NCI-H82 treated with DMSO at 0.1 percent for 48 hours (cell line): ENCODE data around the gene DKKL1.

Experiments
- DNase-seq: peaks from one replicate; lab custom pipeline; 2025; ENCODE audit not compliant: unreplicated experiment; lab: John Stamatoyannopoulos, UW

The DKKL1 gene

DNA sequence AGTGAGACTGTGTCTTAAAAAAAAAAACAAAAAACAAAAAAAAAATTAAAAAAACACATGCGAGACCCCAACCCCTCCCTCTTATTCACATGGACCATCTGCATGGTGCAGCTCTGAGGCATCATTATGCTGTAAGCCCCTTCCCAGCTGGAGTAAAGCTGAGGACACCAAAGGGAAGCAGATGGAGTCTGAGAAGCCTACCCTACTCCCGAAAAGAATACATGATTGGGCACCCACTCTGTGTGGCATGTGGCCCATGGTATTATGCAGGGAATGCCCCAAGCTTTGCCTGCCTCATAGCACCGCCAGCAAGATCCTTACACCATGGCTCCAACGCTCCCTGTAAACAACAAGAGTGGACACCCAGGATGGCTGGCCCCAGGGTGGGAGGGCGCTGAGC is 54.8 kb downstream of the DKKL1 start:
- peak; percentile 11 for DNase-seq

DNA sequence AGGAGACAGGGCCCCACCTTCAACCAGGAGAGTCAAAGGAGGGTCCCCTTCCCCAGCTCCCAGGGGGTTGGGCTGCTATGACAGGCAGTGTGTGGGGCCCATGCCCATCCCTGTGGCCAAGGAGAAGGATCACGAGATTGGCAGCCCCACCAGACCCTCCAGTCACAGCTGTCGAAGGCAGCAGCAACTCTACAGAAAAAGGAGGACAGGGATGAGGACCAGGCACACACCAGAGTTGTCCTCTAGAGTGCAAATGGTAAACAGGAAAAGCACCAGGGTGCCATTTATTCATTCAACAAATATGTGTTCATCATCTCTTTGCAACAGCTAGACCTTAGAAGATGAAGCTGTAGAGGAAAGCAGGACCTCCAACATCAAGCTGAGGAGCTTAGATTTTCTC is 55.5 kb downstream of the DKKL1 start:
- DNase-seq, result no peak

DNA sequence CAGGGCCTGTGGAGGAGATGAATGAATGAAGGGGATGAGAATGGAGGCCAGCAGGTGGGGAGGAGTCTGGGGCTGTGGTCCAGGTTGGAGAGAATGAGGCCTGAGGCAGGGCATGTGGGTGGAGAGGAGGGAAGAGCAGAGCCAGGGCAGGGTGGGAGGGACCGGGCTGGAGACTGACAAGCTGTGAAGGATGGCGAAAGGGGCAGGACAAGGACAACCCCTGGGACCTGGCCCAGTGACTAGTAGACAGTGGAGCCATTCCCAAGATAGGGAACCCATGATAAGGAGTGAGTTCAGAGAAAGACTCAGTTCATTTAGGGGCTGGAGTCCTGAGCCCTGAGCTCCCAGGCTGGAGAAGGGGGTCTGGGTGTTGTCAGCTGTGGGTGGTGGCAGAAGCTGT is 56.5 kb downstream of the DKKL1 start:
- no peak for DNase-seq

DNA sequence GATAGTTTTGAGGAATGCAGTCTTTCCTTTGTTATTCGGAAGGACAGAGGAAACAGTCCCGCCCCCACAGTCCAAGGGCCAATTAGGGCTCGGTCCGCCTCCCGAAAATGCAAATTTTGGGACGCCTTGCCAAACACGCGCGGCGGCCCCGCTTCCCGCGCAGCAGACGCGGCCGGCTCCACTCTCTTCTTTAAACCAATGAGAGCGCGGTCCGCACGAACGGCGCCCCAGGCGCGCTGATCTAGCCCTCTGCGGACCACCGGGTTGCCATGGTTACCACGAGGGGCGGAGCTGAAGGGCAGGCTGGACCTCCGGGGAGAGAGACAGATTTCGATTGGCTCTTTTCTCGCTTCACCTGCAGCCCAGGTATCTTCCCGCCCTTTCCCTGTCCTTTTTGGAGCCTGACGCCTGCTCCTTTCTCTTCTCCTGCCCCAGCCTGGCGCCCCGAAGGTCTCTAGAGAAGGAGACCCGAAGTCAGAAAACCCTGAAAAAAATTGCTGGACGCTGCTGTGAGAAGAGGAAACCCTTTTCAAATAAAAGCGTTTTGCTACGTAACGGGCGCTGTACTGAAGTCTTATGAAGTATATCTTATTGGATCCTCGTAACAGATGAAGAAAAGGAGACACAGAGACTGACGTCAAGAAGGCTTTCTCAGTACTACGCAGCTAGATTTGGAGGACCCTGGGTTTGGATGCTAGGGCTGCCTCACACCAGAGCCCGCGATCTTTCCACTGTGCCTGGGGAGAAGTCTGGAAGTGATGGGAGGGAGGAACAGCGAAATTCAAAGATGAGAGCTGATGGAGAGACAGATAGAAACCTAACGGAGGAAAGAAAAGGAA is 57.6 kb downstream of the DKKL1 start:
- peak; percentile 68 for DNase-seq

DNA sequence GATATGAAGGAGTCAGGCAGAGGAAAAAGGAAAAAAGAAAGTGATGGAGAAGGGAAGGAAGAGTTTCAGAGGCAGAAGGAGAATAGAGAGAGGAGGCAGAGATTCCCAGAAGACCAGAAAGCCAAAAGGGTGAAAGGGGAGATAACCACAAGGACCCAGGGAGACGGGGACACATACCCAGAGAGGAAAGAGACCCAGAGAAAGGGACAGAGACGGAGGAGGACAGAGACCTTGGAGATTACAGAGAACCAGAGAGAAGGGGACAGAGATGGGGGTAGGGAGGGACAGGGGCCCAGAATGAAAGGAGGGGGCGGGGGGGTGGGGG is 58.2 kb downstream of the DKKL1 start:
- DNase-seq, result no peak

DNA sequence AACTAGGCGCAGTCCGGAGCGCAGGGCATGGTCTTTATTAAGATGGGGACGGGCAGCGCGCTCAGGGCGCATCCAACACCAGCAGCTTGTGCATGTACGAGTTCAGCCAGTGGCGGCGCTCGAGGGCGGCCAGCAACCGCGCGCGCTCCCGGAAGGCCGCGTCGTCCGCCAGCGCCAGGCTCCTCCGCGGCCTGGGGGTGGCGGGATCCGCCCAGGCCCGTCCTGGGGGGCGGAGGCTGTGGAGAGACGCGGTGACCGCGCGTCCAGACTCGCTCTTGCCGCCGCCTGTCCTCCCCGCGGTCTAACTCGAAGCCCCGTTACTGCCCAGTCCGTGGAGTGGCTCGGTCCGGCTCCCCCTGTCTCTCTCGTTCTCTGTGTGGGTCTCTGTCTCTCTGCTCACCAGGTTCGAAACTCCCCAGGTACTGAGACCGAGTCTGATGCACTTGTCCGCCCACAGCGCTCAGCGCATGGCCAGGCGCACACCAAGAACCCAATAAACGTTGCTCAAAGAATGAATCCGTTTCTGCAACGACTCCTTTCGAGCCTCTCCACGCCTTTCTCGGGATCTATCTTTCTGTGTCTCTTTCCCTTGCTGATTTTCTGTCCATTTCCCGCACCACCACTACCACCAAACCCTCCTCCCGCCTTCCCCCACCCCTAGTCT is 58.9 kb downstream of the DKKL1 start:
- DNase-seq, result peak; percentile 53

DNA sequence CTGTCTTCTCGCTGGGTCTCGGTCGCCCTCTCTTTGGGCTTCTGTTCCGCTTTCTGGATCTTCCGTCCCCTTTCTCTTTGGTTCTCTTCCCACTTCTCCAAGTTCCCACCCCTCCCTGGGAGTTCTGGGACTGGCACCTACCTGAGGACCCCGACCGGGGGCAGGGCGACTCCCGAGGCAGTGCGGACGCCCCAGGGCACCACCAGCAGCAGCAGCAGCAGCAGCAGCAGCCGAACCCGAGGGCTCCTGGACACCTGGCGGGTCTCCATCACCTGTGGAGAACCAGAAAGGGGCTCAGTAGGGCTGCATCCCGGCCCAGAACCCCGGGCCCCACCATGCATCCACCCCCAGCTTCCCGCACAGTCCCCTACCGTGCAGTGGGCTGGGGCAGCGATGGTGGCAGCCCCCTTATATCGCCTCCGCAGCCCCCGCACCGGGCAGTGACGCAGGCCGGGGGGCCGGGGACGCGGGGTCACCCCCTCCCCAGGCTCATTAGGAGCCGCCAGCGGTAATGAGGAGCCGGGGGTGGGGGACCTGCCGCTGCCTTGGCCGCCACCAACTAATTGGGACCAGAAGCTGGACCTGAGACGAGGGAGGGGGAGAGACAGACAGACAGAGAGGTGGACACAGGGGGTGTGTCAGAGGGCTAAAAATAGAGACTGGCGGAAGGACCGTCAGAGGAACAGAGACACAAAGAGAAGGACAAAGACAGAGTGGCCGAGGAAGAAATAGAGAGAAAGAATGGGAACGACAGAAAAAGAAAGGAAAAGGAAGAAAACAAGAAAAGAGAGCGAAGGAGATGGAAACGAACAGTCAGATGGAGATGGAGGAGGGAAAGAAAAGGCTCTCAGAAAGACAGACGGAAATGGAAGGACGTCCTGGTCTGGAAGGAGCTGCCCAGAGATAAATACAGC is 59.7 kb downstream of the DKKL1 start, which contains the start of gene PTH2:
Gene PTH2, minus strand, starts transcription at position 371 of the 914 bp plus-strand sequence. Its CDS starts 102 bp downstream, at position 269.
- DNase-seq, result no peak

DNA sequence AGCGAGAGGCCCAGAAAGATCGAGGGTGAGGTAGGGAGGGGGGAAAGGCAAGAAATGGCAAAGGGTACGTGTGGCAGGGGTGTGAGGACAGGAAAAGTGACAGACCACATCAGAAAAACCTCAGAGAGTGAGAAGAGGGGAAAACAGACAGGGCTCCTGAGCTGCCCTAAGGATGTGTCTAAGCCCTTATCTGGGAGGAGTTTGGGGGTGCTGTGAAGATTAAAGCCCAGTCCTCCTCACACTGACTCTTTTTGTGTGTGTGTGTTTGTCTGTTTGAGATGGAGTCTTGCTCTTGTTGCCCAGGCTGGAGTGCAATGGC is 60.3 kb downstream of the DKKL1 start:
- no peak for DNase-seq
